Activated gamma-delta T cell treated with Interleukin-2 at 50 U/mL for 16 hours (primary cell): ENCODE results near the gene CENATAC.
"Not testable (repeated sequence)": the region's sequence is repeated elsewhere in the genome, so short reads cannot be mapped to it uniquely, and the experiment has no call there.

ENCODE experiments used
- DNase-seq: peaks from one replicate; pipeline ENCODE4 v3.0.0-alpha.2; 2020

Gene CENATAC

GRCh38 chr11:119028346-119029068 lies 30.6 kb downstream of the CENATAC start:
- DNase-seq = no peak

- no peak for DNase-seq
These were observed 31.1 kb downstream of the CENATAC start for GRCh38 chr11:119029069-119029339.

- DNase-seq = no peak
These were observed 31.5 kb downstream of the CENATAC start for GRCh38 chr11:119029340-119030028.

- DNase-seq = peak; percentile 15
These were observed 32.0 kb downstream of the CENATAC start for GRCh38 chr11:119030029-119030328.

- DNase-seq = peak; percentile 99
These were observed 32.5 kb downstream of the CENATAC start, which contains the start of gene SLC37A4 for GRCh38 chr11:119030329-119031047. Gene SLC37A4, minus strand, starts transcription at chr11:119030877.

GRCh38 chr11:119031912-119032280 lies 34.0 kb downstream of the CENATAC start:
- no peak for DNase-seq

GRCh38 chr11:119033421-119033820 lies 35.5 kb downstream of the CENATAC start:
- not testable (repeated sequence) for DNase-seq

GRCh38 chr11:119034813-119035212 lies 36.9 kb downstream of the CENATAC start:
- DNase-seq = no peak

- DNase-seq = no peak
These were observed 40.9 kb downstream of the CENATAC start for GRCh38 chr11:119038884-119039283.

- DNase-seq = not testable (repeated sequence)
These were observed 41.5 kb downstream of the CENATAC start for GRCh38 chr11:119039471-119039870.

GRCh38 chr11:119041821-119042514 lies 44.0 kb downstream of the CENATAC start:
- DNase-seq = no peak

GRCh38 chr11:119042927-119043326 lies 45.0 kb downstream of the CENATAC start:
- no peak for DNase-seq

- DNase-seq = no peak
These were observed 46.8 kb downstream of the CENATAC start for GRCh38 chr11:119044708-119045107.

- DNase-seq = no peak
These were observed 48.6 kb downstream of the CENATAC start for GRCh38 chr11:119046489-119046888.

- no peak for DNase-seq
These were observed 49.3 kb downstream of the CENATAC start for GRCh38 chr11:119047205-119047604.

GRCh38 chr11:119048644-119049043 lies 50.7 kb downstream of the CENATAC start:
- DNase-seq = no peak

GRCh38 chr11:119049081-119049480 lies 51.1 kb downstream of the CENATAC start:
- no peak for DNase-seq

GRCh38 chr11:119051440-119052162 lies 53.7 kb downstream of the CENATAC start:
- DNase-seq = no peak

- DNase-seq = no peak
These were observed 54.4 kb downstream of the CENATAC start for GRCh38 chr11:119052163-119052814.

GRCh38 chr11:119054418-119054817 lies 56.5 kb downstream of the CENATAC start:
- no peak for DNase-seq

GRCh38 chr11:119055901-119056300 lies 58.0 kb downstream of the CENATAC start:
- no peak for DNase-seq

GRCh38 chr11:119056421-119056999 lies 58.6 kb downstream of the CENATAC start:
- peak; percentile 37 for DNase-seq
